TTC549 (cell line): ENCODE measurements around the gene C5.
"Not testable (repeated sequence)": the region's sequence is repeated elsewhere in the genome, so short reads cannot be mapped to it uniquely, and the experiment has no call there.

ENCODE experiments used
- FAIRE-seq: peaks from 2 replicates; lab custom pipeline; 2012; peaks lifted over from hg19 to GRCh38; lab: Jason Lieb, UNC

C5 gene

GRCh38 chr9:121048175-121048574 is 1.9 kb downstream of the C5 start:
- no peak for FAIRE-seq

- FAIRE-seq: no peak
Observed at GRCh38 chr9:121038804-121039203, 11.3 kb downstream of the C5 start.

GRCh38 chr9:121038362-121038761 is 11.7 kb downstream of the C5 start:
- FAIRE-seq: no peak

- FAIRE-seq: not testable (repeated sequence)
Observed at GRCh38 chr9:121035717-121036116, 14.4 kb downstream of the C5 start.

GRCh38 chr9:121034529-121034928 is 15.5 kb downstream of the C5 start:
- no peak for FAIRE-seq

- FAIRE-seq: no peak
Observed at GRCh38 chr9:121029469-121029868, 20.6 kb downstream of the C5 start.

- not testable (repeated sequence) for FAIRE-seq
Observed at GRCh38 chr9:121028285-121028684, 21.8 kb downstream of the C5 start.

- no peak for FAIRE-seq
Observed at GRCh38 chr9:121026768-121027167, 23.3 kb downstream of the C5 start.

- no peak for FAIRE-seq
Observed at GRCh38 chr9:121026260-121026691, 23.8 kb downstream of the C5 start.

- FAIRE-seq: no peak
Observed at GRCh38 chr9:121024237-121024636, 25.8 kb downstream of the C5 start.

GRCh38 chr9:121023064-121023463 is 27.0 kb downstream of the C5 start:
- no peak for FAIRE-seq

GRCh38 chr9:121021301-121021700 is 28.8 kb downstream of the C5 start:
- no peak for FAIRE-seq

- FAIRE-seq: no peak
Observed at GRCh38 chr9:121019273-121019672, 30.8 kb downstream of the C5 start.

GRCh38 chr9:121013911-121014310 is 36.2 kb downstream of the C5 start:
- FAIRE-seq: no peak

- FAIRE-seq: no peak
Observed at GRCh38 chr9:121009650-121010049, 40.4 kb downstream of the C5 start.

- FAIRE-seq: no peak
Observed at GRCh38 chr9:120999317-120999716, 50.8 kb downstream of the C5 start.

GRCh38 chr9:120998111-120998510 is 52.0 kb downstream of the C5 start:
- FAIRE-seq: no peak

GRCh38 chr9:120997502-120997901 is 52.6 kb downstream of the C5 start:
- FAIRE-seq: no peak

GRCh38 chr9:120996409-120996808 is 53.7 kb downstream of the C5 start:
- FAIRE-seq: no peak

GRCh38 chr9:120989065-120989464 is 61.0 kb downstream of the C5 start:
- FAIRE-seq: no peak

- peak; percentile 73 for FAIRE-seq
Observed at GRCh38 chr9:120985819-120986222, 64.3 kb downstream of the C5 start.

GRCh38 chr9:120983259-120983837 is 66.7 kb downstream of the C5 start:
- FAIRE-seq: no peak

GRCh38 chr9:120982836-120983235 is 67.2 kb downstream of the C5 start:
- FAIRE-seq: no peak

- no peak for FAIRE-seq
Observed at GRCh38 chr9:120980951-120981350, 69.1 kb downstream of the C5 start.

- no peak for FAIRE-seq
Observed at GRCh38 chr9:120979797-120980196, 70.3 kb downstream of the C5 start.
